ENCODE measurements around the gene PCBP3.
"Not testable (repeated sequence)": the region's sequence is repeated elsewhere in the genome, so short reads cannot be mapped to it uniquely, and the experiment has no call there.

PCBP3 gene

DNA sequence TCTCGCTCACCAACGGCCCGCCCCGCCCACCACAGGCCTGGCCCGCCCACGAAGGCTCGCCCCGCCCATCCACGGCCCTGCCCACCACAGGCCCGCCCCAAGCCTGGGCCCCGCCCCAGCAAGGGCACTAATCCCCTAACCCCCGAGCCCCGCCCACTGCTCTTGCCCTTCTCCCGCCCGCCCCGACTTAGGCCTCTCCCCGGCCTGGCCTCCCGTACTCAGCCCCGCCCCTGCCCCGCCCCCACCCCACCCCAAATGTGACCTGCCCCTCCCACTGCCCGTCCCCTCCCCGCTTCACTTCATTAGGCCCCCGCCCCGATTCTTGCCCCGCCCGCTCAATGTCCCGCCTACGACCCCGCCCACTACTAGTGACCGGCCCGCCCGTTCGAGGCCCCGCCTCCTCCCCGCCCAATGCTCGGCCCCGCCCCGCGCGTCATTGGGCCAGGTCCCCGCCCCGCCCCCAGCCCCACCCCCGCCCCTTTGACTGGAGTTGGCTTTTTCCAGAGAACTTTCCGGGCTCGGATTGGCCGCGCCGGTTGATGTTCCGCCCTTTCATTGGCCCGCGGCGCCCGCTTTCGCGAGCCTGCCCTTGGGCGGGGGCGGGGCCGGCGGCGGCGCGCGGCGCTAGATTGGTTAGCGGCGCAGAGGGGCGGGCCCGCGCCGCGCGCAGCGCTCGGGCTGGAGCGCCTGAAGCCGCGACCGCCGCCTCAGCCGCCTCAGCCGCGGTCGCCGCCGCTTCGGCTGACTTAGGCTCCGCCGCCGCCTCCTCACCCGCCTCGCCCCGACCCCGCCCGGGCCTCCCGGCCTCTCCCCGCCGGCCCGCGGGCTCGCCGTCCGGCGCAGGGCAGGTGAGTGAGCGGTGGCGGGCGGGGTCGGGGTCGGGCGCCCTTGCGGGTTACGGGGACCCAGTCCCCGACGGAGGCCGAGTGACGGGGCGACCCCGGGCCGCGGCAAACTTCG is at the start of gene PCBP3:
Gene PCBP3, plus strand, starts transcription at position 705 of the 960 bp plus-strand sequence. CDS start 206,361 bp downstream, outside the sequence.
- peak within 1 kb of the TSS; percentile 79 for H2AFZ ChIP-seq (ENCODE audit: low read depth, low read length)
- no peaks in the 10 kb centered on the region for H3K9me3 ChIP-seq (ENCODE audit: low read length)
- peaks cover 55% of the 10 kb centered on the region for H3K27me3 ChIP-seq (ENCODE audit: insufficient read depth, low read length)
- H3K4me3 ChIP-seq (ENCODE audit: low read length), result peak within 1 kb of the TSS; percentile 48
- H3K4me1 ChIP-seq (ENCODE audit: insufficient read depth, low read length), result peaks cover 3% of the 10 kb centered on the region
- no peaks in the 10 kb centered on the region for H3K36me3 ChIP-seq (ENCODE audit: insufficient read depth, low read length)

DNA sequence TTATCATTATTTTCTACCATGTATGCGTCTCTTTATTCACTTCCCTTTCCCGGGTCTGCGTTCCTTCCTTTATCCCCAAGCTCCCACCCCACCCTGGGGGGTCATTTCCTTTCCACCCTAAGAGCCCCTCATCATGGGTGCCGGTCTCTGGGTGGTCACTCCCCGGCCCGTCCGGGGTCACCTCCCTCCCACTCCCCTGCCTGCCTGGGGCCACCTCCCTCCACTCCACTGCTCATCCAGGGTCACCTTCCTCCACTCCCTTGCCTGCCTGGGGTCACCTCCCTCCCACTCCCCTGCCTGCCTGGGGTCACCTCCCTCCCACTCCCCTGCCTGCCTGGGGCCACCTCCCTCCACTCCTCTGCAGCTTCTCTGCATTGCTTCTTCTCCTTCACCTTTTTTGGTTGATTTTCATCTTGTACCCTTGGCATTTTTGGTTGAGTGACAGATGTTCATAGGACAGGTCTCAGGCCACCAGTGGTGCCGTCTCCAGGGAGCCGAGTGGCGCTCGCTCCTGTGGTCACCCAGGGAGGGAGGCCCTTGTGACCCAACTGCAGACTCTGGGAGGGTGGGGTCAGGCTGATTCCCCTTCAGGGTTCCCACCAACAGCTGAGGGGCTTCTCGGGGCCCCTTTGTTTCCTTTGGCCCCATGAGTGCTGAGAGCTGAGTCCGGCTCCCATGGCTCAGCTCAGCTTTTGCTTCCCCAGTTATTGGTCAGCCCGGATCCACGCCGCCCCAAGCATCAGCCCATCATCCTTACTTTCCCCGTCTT is 48.6 kb upstream of the PCBP3 start:
- H3K4me1 ChIP-seq (ENCODE audit: insufficient read depth, low read length), result no peaks in the 10 kb centered on the region
- H3K9me3 ChIP-seq (ENCODE audit: low read length), result peaks cover 2% of the 10 kb centered on the region
- no peak overlapping the region for H3K4me3 ChIP-seq (ENCODE audit: low read length)
- H3K36me3 ChIP-seq (ENCODE audit: insufficient read depth, low read length), result no peaks in the 10 kb centered on the region
- H3K27me3 ChIP-seq (ENCODE audit: insufficient read depth, low read length), result peaks cover 2% of the 10 kb centered on the region
- H2AFZ ChIP-seq (ENCODE audit: low read depth, low read length), result no peak overlapping the region

DNA sequence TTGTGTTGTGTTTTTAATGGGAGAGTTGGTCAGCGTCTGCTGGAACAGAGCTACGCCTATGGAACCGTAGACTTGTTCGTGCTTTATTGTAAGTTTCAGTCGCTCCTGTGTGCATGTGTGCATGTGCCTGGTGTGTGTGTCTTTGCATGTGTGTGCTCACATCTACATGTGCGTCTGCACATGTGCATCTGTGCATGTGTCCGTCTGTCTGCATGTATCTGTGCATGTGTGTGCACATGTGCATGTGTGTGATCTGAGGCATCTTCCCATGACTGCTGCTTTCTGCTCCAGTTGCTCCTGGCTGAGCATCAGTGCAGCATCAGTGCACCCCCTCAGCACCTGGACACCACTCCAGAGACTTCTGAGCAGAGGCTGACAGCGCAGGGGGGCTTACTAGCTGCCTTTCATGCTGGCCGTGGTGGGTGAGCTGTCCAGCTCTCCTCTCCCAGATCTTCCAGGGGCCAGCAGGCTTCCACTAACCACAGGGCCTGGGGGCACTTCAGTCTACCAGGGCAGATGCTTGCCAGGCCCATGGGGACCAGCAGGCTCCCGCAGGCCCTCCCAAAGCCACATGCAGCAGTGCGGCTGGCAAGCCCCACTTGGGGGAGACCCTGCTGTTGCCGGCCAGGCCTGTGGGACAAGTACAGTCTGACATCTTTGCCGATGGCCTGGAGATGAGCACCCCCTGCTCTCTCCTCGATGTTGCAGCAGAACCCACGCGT is 47.8 kb upstream of the PCBP3 start:
- Histone ChIP-seq H3K36me3 (ENCODE audit: insufficient read depth, low read length) (no peaks in the 10 kb centered on the region), H3K9me3 (ENCODE audit: low read length) (peaks cover 4% of the 10 kb centered on the region), H2AFZ (ENCODE audit: low read depth, low read length) (no peak overlapping the region), H3K4me3 (ENCODE audit: low read length) (no peak overlapping the region), H3K27me3 (ENCODE audit: insufficient read depth, low read length) (peaks cover 2% of the 10 kb centered on the region), H3K4me1 (ENCODE audit: insufficient read depth, low read length) (no peaks in the 10 kb centered on the region)

DNA sequence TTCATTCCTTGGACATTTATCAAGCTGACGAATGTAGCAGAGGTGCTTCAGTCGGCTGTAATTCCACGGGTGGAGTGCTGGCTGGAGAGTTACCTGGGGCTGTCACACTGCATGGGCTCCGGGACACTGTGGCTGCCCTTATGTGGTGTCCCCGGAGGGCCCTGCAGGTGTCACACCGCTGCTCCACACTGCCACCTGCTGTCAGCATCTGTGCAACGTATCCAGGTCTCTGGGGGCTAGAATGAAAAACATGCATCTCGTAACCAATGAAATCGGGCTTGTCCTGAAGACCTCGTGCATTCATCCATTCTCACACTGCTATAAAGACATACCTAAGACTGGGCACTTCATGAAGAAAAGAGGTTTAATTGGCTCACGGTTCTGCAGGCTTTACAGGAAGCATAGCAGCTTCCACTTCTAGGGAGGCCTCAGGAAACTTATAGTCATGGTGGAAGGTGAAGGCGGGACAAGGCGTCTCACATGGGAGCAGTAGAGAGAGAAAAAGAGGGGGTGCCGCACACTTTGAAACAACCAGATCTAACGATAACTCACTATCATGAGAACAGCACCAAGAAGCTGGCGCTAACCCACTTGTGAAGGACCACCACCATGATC is 46.7 kb upstream of the PCBP3 start:
- peaks cover 2% of the 10 kb centered on the region for H3K27me3 ChIP-seq (ENCODE audit: insufficient read depth, low read length)
- H3K4me3 ChIP-seq (ENCODE audit: low read length), result no peak overlapping the region
- H3K4me1 ChIP-seq (ENCODE audit: insufficient read depth, low read length), result no peaks in the 10 kb centered on the region
- H2AFZ ChIP-seq (ENCODE audit: low read depth, low read length), result no peak overlapping the region
- peaks cover 4% of the 10 kb centered on the region for H3K9me3 ChIP-seq (ENCODE audit: low read length)
- H3K36me3 ChIP-seq (ENCODE audit: insufficient read depth, low read length), result no peaks in the 10 kb centered on the region

DNA sequence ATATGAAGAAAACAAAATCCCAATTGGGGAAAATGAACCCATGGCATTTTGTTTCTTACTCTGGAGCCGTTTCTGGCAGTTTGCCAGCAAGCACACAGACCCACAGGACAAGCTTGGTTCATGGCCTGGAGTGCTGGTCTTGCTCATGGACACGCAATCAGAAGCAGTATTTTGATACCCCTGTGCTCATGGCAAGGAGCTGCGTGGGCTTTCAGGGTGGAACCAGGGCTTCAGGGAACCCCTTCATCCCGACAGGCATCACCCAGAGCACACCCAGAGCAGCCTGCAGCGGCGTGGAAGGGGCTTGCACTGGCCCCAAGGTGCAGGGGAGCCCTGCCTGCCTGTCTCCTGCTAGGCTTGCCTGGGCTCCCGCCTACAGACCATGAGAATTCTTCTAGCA is 45.4 kb upstream of the PCBP3 start:
- no peaks in the 10 kb centered on the region for H3K4me1 ChIP-seq (ENCODE audit: insufficient read depth, low read length)
- no peak overlapping the region for H2AFZ ChIP-seq (ENCODE audit: low read depth, low read length)
- peaks cover 4% of the 10 kb centered on the region for H3K9me3 ChIP-seq (ENCODE audit: low read length)
- peaks cover 2% of the 10 kb centered on the region for H3K27me3 ChIP-seq (ENCODE audit: insufficient read depth, low read length)
- no peak overlapping the region for H3K4me3 ChIP-seq (ENCODE audit: low read length)
- no peaks in the 10 kb centered on the region for H3K36me3 ChIP-seq (ENCODE audit: insufficient read depth, low read length)

DNA sequence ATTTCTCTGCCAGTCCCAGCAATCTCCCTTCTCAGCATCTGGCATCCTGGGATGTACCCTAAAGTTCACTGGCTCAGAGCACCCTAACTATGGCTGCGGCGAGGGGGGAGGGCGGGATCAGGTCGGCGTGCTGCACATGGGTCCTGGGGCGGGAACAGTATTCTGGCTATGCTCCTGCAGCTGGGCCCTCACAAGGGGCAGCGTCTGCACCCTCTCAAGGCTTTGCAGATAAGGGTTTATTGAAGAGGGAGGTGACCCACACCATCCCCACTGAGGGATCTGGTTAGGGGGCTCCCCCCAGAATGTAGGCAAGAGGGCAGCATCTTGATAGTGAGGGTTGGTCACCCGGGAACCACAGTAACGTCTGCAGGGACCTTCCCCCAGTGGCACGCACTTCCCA is 44.9 kb upstream of the PCBP3 start:
- Histone ChIP-seq H3K27me3 (ENCODE audit: insufficient read depth, low read length) (peaks cover 2% of the 10 kb centered on the region), H3K4me3 (ENCODE audit: low read length) (no peak overlapping the region), H2AFZ (ENCODE audit: low read depth, low read length) (no peak overlapping the region), H3K4me1 (ENCODE audit: insufficient read depth, low read length) (no peaks in the 10 kb centered on the region), H3K9me3 (ENCODE audit: low read length) (peaks cover 4% of the 10 kb centered on the region), H3K36me3 (ENCODE audit: insufficient read depth, low read length) (no peaks in the 10 kb centered on the region)

- Histone ChIP-seq H3K36me3 (ENCODE audit: insufficient read depth, low read length) (no peaks in the 10 kb centered on the region), H3K4me1 (ENCODE audit: insufficient read depth, low read length) (no peaks in the 10 kb centered on the region), H3K9me3 (ENCODE audit: low read length) (peaks cover 4% of the 10 kb centered on the region), H3K4me3 (ENCODE audit: low read length) (no peak overlapping the region), H3K27me3 (ENCODE audit: insufficient read depth, low read length) (no peaks in the 10 kb centered on the region), H2AFZ (ENCODE audit: low read depth, low read length) (no peak overlapping the region)
These were observed 44.4 kb upstream of the PCBP3 start for GRCh38 chr21:45599146-45599581.

DNA sequence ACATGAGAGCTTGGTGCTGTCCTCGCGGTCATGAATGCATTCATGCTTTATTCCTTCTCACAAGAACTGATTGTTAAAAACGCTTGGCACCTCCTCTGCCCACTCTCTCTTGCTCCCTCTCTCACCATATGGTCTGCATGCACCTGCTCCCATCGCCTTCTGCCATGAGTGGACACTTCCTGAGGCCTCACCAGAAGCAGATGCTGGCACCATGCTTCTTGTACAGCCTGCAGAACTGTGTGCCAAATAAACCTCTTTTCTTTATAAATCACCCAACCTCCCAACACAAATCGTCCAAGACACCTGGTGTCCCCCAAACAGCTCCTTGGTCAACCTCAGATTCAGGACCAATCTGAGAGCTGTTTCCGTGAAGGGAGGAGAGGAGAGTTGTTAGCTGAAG is 43.3 kb upstream of the PCBP3 start:
- H3K4me1 ChIP-seq (ENCODE audit: insufficient read depth, low read length), result no peaks in the 10 kb centered on the region

GRCh38 chr21:45601551-45601950 is 42.0 kb upstream of the PCBP3 start:
- Histone ChIP-seq H3K36me3 (ENCODE audit: insufficient read depth, low read length) (no peaks in the 10 kb centered on the region), H3K4me1 (ENCODE audit: insufficient read depth, low read length) (no peaks in the 10 kb centered on the region), H3K27me3 (ENCODE audit: insufficient read depth, low read length) (no peaks in the 10 kb centered on the region), H2AFZ (ENCODE audit: low read depth, low read length) (no peak overlapping the region), H3K9me3 (ENCODE audit: low read length) (peaks cover 4% of the 10 kb centered on the region), H3K4me3 (ENCODE audit: low read length) (no peak overlapping the region)

More for the DNA sequence above, 43.3 kb upstream of the PCBP3 start:
- no peak overlapping the region for H3K4me3 ChIP-seq (ENCODE audit: low read length)
- peaks cover 4% of the 10 kb centered on the region for H3K9me3 ChIP-seq (ENCODE audit: low read length)
- no peaks in the 10 kb centered on the region for H3K36me3 ChIP-seq (ENCODE audit: insufficient read depth, low read length)
- H2AFZ ChIP-seq (ENCODE audit: low read depth, low read length), result no peak overlapping the region
- H3K27me3 ChIP-seq (ENCODE audit: insufficient read depth, low read length), result no peaks in the 10 kb centered on the region

DNA sequence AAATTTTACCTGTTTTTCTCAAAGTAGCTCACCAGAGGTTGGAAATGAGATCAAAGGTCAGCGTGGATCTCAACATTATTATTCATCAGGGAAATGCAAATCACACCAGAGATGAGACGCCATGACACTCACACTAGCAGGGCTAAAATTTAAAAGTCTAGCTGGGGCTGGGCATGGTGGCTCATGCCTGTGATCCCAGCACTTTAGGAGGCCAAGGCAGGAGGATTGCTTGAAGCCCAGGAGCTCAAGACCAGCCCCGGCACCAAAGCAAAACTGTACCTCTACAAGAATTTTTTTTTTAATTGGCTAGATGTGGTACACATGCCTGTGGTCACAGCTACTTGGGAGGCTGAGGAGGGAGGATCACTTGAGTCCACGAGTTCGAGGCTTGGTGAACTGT is 41.4 kb upstream of the PCBP3 start:
- H3K27me3 ChIP-seq (ENCODE audit: insufficient read depth, low read length), result peaks cover 1% of the 10 kb centered on the region
- H3K9me3 ChIP-seq (ENCODE audit: low read length), result peaks cover 4% of the 10 kb centered on the region
- H3K36me3 ChIP-seq (ENCODE audit: insufficient read depth, low read length), result no peaks in the 10 kb centered on the region
- no peak overlapping the region for H3K4me3 ChIP-seq (ENCODE audit: low read length)
- no peaks in the 10 kb centered on the region for H3K4me1 ChIP-seq (ENCODE audit: insufficient read depth, low read length)
- no peak overlapping the region for H2AFZ ChIP-seq (ENCODE audit: low read depth, low read length)

DNA sequence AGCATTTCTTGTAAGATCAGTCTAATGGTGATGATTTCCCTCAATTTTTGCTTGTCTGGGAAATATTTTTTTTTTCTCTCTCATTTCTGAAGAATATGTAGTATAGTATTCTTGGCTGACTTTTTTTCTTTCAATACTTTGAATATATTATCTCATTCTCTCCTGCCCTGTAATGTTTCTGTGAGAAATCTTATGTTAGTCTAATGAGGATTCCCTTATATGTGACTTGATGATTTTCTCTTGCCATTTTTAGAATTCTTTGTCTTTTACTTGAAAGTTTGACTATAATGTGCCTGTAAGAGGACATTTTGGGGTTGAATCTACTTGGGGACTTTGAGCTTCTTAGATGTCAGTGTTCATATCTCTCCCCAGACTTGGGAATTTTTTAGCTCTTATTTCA is 40.0 kb upstream of the PCBP3 start:
- peaks cover 4% of the 10 kb centered on the region for H3K9me3 ChIP-seq (ENCODE audit: low read length)
- H3K4me3 ChIP-seq (ENCODE audit: low read length), result no peak overlapping the region
- no peaks in the 10 kb centered on the region for H3K4me1 ChIP-seq (ENCODE audit: insufficient read depth, low read length)

DNA sequence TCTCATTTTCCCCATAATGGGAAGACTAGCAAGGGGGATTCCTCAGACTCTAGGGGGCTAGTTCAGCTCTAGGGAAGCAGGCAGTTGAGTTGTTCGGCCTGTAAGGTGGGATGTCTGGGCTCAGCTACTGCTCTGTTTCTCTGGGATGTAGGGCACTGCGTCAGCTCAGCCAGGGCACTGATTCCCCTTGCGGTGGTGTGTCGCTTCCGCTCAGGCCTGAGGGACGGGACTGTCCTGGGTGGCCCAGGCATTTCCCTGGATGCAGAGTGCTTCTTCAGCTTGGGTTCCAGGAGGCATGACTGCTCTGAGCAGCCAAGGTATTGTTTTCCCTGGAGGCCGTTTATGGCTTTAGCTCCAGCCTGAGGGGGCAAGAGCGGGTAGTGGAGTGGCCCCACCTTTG is 38.8 kb upstream of the PCBP3 start:
- H2AFZ ChIP-seq (ENCODE audit: low read depth, low read length); H3K4me1 ChIP-seq (ENCODE audit: insufficient read depth, low read length); H3K27me3 ChIP-seq (ENCODE audit: insufficient read depth, low read length); H3K36me3 ChIP-seq (ENCODE audit: insufficient read depth, low read length); H3K4me3 ChIP-seq (ENCODE audit: low read length); H3K9me3 ChIP-seq (ENCODE audit: low read length): not testable (repeated sequence)

More for the DNA sequence above, 40.0 kb upstream of the PCBP3 start:
- no peaks in the 10 kb centered on the region for H3K36me3 ChIP-seq (ENCODE audit: insufficient read depth, low read length)
- no peak overlapping the region for H2AFZ ChIP-seq (ENCODE audit: low read depth, low read length)
- peaks cover 2% of the 10 kb centered on the region for H3K27me3 ChIP-seq (ENCODE audit: insufficient read depth, low read length)

Measured in neuron (in vitro differentiated cells).